ENCODE data around the gene GPR6.

The GPR6 gene, protein sequence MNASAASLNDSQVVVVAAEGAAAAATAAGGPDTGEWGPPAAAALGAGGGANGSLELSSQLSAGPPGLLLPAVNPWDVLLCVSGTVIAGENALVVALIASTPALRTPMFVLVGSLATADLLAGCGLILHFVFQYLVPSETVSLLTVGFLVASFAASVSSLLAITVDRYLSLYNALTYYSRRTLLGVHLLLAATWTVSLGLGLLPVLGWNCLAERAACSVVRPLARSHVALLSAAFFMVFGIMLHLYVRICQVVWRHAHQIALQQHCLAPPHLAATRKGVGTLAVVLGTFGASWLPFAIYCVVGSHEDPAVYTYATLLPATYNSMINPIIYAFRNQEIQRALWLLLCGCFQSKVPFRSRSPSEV

DNA sequence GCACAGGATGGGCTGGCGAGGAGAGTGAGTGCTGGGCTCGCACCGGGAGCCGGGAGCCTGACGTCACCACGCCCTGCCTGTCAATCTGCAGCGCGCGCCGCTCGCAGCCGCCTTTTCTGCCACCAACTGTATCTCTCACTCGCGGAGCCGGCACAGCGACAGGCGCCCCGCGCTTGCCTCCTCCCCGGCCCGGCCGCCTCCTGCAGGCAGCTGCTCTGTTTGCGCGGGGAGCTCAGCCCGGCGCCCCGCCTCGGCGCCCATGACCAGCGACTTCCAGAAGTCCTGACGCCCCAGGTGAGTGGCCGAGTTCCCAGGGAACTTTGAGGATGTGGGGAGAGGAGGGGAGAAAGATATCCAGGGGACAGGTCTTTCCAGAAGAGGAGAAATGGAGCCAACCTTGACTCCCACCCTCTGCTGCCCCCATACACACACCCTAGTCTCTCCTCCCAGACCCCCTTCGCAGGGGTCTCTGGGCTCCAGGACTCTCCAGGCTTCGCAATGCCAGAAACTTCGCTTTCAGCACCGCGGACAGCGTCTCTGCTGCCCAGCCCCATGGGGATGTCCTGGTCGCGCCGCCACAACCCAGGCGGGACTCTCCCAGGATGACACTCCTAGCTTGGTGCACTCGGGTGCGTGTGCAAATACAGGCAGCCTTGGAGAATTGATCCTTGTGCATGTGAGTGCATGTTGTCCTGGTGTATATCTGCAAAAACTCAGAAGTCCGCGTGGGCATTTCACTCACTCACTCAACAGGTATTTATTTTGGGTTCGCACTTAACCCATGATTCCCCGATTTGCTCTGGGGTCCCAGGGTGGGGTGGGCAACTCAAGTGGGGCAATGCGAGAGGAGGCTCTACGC, at the start of gene GPR6:
Gene GPR6 (plus strand): TSS at position 138 of the 859 bp plus-strand sequence. CDS start 802 bp downstream, outside the sequence.
- in situ Hi-C loops (cut with MboI; ENCODE audit: low sequenced_read_pairs) = no loop called here

DNA sequence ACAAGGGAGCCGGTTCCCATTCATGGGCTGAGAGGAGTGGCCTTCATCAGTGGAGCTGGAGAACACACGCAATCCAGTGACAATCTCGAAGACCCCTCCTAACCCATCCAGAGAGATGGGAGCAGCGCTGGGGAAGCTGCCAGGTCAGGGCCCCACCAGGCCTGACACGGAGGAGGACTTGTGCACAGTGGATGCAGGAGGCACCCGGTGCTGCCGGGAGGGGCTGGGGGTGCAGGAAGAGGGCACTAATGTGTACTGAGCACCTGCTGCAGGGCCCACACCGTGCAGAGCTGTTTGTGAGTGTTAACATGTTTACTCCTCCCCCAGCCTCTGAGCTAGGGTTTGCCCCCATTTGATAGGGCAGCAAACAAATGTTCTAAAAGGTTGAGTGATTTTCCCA, 43.8 kb upstream of the GPR6 start:
- in situ Hi-C loops (cut with MboI; ENCODE audit: low sequenced_read_pairs) = no loop called here

DNA sequence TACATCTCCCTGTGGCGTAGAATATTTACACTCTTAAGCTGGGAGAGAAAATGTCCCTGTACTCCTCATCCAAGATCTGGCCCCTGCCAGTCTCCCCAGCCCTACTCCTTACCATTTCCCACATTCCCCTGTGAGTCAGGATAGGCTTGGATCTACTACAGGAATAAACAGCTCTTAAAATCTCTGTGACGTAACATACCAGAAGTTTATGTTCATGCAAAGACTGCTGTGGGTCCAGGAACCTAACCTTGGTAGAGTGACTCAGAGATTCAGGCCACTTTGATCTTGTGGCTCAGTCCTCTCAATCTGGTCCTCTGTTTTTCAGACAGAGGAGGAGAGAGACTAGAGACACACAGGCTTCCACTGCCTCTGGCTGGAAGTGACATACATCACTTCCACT, 38.5 kb upstream of the GPR6 start:
- in situ Hi-C loops (cut with MboI; ENCODE audit: low sequenced_read_pairs) = no loop called here

DNA sequence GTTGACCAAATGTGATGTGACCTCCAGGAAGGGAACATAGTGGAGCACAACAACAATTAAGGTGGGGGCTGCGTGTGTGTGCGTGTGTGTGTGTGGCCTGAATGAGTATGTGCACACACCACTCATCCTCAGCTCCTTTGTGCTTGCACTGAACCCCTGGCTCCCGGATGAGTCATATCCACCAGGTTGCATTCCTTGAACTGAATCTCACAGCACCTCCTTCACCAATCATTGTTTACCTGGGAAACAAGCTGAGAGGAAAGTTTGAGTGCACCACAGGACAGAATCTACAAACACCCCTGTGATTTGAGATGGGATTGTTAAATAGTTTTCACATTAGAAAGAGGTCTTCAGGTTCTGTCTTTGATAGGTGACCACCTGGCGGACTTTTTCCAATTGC, 33.7 kb upstream of the GPR6 start:
- in situ Hi-C loops (cut with MboI; ENCODE audit: low sequenced_read_pairs) = no loop called here

DNA sequence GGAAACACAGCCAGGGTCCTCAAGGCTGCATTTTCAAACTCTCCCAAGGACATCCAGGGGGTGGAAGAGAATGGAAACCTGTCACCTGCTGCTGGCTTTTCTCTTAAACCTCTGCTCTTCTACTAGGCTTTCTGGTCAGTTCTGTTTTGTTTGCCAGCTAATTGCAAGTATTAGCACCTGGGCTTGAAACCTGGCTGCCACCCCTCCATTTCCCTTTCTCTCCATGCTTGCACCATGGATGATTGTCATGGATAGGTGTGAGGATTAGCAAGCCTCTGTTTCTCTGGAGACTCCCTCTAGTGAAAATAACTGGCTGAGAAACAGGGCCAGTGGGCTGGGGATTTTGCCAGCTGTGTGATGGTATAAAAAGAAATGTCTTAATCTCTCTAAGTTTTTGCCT, 33.0 kb upstream of the GPR6 start:
- in situ Hi-C loops (cut with MboI; ENCODE audit: low sequenced_read_pairs) = no loop called here

DNA sequence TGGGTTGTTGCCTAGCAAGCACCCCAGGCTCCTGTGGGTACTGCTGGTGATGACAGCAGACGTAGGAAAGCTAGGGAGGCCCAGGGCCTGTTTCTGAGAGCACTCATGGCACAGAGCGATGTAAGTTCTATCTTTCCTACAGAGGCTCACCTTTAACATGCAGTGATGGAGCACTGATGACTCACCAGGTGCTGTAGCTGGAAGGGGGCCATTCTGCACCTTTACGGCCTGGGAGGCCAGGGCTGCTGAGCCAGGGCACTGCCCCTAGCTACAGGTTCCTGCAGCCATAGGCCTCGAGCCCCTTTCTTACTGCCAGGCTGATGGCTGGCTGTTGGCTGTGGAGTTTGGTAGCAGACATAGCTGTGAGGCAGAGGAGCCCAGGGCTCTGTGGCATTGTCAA, 31.1 kb upstream of the GPR6 start:
- in situ Hi-C loops (cut with MboI; ENCODE audit: low sequenced_read_pairs) = no loop called here

DNA sequence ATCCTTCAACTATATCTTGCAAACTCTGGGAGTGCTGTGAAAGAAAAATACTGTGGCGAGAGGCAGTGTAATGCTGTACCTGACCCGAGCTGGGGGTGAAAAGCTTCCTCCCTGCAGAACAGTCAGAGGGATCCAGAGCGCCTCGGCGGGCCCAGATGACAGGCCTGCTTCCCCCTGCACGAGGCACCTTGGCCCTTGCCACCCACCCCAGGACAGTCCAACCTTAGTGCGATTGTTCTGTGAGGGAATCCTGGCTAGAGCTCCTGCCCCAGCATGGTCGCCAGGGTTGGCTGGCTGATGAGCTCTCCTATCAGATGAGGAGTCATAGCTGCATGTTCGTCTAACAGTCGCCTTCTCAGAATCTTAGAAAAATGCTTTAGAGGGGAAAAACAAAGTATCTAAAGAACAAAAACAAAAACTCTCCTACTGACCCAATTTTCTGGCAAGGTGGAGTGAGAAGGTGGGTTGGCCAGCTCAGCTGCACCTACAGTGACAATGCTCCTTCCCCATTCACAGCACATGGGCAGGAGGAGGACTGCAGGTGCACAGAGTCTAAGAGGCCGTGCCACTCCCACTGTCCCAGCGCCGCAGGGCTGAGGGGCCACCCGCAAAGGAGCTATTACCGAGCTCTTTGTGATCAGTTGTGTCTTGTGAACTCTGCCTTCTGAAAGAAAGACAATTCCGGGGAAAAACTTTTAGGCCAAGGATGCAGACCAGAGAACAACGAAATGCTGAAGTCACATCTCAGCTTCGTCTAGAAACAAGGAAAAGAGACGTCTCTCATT, 28.6 kb upstream of the GPR6 start:
- in situ Hi-C loops (cut with MboI; ENCODE audit: low sequenced_read_pairs) = no loop called here

DNA sequence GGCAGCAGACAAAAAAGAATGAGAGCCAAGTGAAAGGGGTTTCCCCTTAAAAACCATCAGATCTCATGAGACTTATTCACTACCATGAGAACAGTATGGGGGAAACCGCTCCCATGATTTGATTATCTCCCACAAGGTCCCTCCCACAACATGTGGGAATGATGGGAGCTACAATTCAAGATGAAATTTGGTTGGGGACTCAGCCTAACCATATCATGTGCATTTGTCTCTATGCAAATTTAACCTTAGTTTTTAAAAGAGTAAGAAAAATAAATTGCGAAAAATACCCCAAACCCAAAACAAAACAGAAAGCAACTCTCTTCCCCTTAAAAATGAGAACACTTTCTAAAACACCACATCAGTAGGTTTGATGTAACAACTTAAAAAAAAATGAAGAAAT, 22.6 kb upstream of the GPR6 start:
- in situ Hi-C loops (cut with MboI; ENCODE audit: low sequenced_read_pairs) = no loop called here

DNA sequence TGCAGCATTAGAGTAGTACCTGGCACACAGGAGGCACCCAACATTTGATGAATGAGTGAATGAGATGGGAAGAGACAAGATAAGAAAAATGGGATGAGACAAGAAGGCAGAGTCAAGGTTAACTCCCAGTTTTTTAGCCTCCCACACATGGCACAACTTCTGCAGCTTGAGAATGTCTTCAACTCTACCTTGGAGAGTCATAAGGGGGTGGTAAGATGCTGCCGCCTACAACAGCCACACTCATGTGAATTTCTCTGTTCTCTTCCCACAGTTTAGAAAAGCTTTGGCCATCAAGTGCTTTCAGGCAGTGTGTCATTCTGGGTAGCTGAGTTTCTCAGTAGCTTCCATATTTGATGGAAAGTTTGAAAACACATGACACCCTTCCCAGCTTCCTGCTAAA, 19.5 kb upstream of the GPR6 start:
- in situ Hi-C loops (cut with MboI; ENCODE audit: low sequenced_read_pairs) = no loop called here

DNA sequence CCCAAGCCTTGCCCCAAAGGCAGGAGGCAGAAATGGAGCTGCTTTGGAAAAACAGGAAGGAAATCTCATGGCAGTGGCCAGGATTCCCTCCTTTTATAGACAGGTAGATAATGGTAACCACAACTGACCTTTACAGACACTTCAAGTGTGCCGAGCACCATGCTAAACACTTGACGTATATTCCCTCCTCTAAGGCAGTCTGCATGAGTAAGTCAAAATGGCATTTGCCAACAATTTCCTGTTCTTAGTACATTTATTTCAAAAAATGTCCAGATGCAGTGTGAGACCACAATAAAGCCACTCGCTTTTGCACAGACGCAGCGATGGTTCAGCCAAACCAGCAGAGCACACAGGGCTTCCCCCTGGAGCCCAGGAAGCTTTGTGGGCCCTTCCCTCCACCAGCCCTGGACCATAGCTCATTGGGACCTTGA, 16.5 kb upstream of the GPR6 start:
- in situ Hi-C loops (cut with MboI; ENCODE audit: low sequenced_read_pairs) = no loop called here

DNA sequence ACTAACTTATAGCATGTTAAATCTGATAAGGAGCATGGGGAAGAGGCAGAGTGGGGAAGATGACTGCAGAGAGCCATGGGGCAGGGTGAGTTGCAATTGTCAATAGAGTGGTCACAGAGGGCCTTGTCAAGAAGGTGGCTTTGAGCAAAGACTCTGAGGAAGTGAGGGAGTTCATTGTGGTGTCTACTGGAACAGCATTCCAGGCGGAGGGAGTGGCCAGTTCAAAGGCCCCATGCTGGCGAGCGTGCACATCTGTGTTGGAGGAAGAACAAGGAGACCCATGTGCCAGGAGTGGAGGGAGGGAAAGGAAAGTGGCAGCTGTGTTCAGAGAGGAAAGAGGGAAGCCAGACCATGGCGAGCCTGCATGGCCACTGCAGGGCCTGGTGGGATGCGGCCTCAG, 15.8 kb upstream of the GPR6 start:
- in situ Hi-C loops (cut with MboI; ENCODE audit: low sequenced_read_pairs) = no loop called here

DNA sequence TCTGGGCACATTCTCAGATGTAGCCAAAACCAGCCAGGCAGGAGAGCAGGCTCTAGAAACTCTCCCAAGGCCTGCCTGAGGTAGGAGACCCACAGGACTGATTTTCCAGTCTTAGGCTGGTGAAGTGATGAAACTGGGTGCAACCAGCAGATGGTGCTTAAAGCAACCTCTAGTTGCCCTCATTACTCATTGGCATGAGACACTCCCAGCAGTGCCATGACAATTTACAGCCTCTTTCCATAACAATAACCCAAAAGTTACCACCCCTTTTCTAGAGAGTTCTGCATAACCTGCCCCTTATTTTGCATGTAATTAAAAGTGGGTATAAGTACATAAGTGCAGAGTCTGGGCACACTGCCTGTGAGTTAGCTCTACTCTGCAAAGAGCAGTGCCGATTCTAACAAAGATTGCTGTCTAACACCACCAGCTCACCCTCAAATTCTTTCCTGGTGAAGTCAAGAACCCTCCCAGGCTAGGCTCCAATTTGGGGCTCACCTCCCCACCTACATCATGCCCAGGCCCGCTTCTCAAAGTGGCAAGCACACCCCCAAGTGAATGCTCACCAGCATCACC, 14.4 kb upstream of the GPR6 start:
- in situ Hi-C loops (cut with MboI; ENCODE audit: low sequenced_read_pairs) = no loop called here

DNA sequence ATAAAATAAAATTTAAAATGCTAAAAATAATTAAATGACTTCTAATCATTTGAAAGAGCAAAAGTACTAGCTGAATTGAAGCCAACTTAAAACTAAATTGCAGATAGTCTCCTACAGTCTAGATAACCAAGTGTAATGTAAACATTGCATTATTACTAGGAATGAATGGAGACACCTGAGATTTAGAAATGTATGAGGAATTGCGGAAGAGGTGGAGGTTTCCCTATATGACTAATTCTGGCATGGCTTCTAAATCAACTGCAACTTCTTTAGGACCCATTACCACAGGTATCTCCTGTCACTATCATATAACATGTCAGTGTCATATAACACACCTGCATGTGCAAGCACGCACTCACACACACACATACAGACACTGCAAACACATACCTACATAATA, 13.2 kb upstream of the GPR6 start:
- in situ Hi-C loops (cut with MboI; ENCODE audit: low sequenced_read_pairs) = no loop called here

DNA sequence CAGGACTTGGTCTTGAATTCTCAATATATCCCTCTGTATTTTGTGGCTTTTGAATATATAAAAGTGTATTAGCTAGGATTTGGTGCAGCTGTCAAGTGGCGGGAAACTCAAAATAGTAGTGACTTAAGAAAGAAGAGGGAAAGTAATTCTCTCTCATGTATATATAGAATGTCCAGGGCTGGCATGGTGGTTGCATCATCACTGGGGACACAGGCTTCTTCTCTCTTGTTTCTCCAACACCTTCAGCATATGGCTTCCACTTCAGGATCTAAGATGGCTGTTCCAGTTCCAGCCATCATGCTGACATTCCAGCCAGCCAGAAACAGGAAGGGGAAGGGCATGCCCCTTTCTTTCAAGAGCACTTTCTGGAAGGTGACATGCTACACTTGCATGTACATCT, 11.8 kb upstream of the GPR6 start:
- in situ Hi-C loops (cut with MboI; ENCODE audit: low sequenced_read_pairs) = no loop called here

DNA sequence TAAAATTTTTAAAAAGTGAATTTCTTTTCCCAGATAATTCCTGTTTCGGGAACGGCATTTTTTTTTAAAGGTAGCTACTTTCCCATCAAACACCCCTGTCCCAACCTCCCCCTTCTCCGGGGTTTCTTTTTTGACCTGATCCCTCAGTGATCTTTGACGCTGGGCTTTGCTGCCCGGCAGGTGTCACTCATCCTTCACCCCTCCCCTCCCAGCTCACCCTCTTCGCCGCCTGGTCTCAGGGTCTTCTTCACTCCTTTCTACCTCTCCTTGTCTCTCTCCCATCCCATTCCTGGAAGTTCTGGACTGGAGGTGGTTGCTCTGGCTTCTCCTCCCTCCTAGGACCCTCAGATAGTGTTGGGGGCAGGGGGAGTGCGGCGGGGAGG, 329 bp upstream of the GPR6 start:
- in situ Hi-C loops (cut with MboI; ENCODE audit: low sequenced_read_pairs) = no loop called here

DNA sequence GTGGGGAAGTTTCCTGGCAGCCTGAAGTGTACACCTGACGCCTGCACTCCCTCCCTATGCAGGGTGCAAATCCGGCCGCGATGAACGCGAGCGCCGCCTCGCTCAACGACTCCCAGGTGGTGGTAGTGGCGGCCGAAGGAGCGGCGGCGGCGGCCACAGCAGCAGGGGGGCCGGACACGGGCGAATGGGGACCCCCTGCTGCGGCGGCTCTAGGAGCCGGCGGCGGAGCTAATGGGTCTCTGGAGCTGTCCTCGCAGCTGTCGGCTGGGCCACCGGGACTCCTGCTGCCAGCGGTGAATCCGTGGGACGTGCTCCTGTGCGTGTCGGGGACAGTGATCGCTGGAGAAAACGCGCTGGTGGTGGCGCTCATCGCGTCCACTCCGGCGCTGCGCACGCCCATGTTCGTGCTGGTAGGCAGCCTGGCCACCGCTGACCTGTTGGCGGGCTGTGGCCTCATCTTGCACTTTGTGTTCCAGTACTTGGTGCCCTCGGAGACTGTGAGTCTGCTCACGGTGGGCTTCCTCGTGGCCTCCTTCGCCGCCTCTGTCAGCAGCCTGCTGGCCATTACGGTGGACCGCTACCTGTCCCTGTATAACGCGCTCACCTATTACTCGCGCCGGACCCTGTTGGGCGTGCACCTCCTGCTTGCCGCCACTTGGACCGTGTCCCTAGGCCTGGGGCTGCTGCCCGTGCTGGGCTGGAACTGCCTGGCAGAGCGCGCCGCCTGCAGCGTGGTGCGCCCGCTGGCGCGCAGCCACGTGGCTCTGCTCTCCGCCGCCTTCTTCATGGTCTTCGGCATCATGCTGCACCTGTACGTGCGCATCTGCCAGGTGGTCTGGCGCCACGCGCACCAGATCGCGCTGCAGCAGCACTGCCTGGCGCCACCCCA, 1.2 kb downstream of the GPR6 start:
- in situ Hi-C loops (cut with MboI; ENCODE audit: low sequenced_read_pairs) = no loop called here

DNA sequence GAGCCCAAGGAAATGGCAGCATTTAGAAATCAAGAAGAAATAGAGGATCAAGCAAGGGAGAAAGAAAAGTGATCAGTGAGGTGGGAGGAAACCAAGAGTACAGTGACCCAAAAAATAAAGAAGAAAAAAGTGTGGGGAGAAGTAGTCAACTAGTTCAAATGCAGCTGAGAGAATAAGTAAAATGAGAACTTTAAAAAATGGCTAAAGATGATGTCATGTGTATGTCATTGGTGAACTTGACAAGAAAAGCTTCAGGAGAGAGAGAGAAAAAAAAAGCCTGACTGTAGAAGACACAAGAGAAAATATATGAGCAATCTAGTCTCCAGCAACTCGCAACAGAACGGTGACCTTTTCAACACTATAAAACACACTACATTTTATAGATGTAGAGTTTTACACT, 6.3 kb downstream of the GPR6 start:
- in situ Hi-C loops (cut with MboI; ENCODE audit: low sequenced_read_pairs) = no loop called here

DNA sequence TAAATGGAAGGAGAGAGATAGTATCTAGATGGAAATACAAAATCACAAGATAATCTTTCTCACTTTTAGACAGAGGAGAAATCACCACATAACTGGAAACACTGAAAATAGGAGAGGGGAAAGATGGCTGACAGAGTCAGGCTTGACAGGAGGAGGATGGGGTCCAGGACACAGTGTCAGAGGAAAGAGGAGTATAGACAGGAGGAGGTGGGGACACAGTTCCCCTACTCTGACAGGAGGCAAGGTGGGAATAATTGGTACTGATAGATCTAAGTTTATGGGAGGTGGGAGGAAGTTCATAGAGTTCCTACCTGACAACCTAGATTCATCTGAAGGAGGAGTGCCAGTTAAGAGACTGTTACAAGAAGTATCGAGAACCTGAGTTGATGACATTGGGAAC, 9.1 kb downstream of the GPR6 start:
- in situ Hi-C loops (cut with MboI; ENCODE audit: low sequenced_read_pairs) = no loop called here

DNA sequence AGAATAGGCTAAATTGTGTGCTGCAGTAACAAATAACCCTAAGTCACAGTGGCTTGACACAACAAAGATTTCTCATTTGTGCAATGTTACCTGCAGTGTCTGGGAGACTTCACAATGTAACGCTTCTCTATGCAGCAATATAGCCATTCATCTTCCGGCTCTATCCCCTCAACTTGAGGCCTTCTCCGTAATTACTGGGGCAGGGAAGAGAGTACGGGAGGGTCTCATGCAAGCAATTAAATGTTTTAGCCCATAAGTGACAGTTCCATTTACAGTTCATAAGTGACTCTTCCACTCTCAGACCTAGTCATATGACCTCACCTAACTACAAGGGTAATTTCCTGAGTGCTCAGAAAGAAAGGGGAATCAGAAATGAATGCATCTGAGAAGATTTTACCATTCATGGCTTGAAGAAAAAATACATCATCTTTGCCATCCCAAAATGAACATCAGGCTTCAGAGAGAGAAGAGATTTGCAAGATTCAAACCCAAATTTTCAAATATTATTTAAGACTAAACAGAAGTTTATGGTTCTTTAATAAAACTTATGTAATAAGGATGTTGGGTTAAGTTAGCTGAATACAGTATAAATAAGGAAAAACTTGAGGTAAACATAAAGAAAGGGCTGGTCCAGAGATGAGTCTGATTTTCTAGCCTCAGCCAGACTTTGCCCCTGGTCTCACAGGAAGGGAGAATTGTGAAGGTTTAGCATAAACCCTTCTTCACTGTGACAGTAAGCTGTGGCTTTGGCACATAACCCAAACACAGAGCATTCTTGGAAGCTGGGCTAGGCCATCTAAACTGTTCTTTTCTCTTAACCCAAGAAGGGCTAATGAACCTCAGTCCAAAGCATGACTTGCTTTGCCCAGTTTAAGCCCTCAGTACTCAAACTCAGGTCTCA, 13.3 kb downstream of the GPR6 start:
- in situ Hi-C loops (cut with MboI; ENCODE audit: low sequenced_read_pairs) = no loop called here
